ENCODE data around the gene SAMD14. TPM values are rescaled to one million over a fixed set of nuclear protein-coding genes. Genes with fewer than 3 reads are reported as not detected.

The SAMD14 gene
- polyA plus RNA-seq, 4 donors, result 9.4 to 21.7 (median 20.0) TPM

DNA sequence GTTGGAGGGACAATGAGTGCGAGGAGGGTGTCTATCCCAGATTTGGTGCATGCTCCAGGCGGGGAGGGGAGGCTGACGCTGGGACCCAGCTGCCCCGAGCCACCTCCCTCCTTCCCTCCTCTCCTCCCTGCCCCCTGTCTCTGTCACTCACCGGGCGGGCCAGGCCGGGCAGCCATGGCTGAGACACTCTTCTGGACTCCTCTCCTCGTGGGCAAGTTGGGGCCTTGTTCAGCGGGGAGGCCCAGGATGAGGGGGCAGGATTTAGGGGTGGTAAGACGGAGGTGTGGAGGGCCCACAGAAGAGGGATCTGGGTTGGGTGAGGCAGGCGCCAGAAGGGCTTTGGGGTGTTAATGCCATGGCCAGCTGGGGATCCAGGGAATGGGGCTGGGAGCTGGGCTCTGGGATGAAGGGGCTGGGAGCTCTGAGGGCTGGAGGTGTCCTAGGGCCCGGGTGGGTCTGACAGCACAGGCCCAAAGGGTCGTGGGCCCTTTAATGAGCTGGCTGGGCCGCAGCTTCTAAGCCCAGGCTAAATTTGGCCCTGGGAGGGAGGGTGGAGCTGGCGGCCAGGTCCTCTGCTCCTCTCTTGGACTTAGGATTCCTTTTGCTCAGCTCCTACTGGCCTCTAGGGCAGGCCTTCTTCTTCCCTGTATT lies 36.0 kb upstream of the SAMD14 start, which contains the start of gene SGCA:
Gene SGCA (plus strand): TSS at position 139 of the 651 bp plus-strand sequence. CDS start 36 bp downstream, at position 175.
- no peak for DNase-seq (ENCODE audit: low read depth in 4 of 4, low spot score in 2 of 4)

DNA sequence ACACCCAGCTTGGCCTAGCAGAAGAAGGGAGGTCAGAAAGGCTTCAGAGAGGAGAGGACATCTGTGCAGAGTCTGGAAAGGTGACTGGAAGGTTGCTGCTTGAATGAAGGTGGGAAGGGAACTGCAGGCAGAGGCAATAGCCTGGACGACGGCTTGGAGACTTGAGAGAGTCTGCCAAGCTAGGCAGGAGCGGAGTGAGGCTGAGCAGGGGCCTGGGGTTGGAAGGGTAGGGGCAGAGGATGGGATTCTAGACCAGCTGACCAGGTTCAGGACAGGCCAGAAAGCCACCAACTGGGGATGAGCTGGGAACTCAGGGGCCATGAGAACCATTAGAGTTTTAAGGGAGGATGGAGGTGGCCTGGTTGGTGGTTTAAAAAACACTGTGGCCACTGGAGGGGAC lies 35.5 kb upstream of the SAMD14 start:
- DNase-seq (ENCODE audit: low read depth in 4 of 4, low spot score in 2 of 4), result no peak

DNA sequence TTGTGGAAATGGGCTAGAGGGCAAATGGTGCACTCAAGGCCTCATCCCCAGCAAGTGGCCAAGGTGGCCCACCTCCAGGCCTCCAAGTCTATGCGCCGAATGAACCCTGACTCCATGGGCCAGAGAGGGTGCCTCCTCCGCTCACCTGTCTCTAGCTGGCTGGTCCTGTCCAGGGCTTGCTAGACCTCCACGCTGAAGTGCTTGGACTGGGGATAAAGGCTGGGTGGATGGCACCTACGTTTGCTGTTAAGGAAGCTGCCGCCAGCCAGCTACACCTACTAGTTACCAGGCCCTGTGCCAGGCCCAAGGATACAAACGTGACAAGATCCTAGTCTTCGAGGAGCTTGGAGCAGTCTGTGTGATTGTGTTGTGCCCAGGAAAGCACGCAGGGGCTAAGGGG lies 35.1 kb upstream of the SAMD14 start:
- DNase-seq (ENCODE audit: low read depth in 4 of 4, low spot score in 2 of 4), result no peak

DNA sequence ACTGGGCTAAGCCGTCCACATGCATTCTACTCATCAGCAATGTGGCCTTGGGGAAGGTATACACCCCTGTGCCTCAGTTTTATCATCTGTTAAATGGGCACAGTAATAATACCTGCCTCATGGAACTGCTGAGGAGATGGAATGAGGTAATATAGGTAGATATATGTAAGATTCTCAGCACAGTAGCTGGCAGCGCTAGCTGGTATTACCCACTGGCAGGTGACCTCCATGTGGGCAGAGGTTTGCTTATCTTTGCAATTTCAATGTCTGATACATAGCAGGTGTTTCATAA lies 34.7 kb upstream of the SAMD14 start:
- no peak for DNase-seq (ENCODE audit: low read depth in 4 of 4, low spot score in 2 of 4)

GRCh38 chr17:50163843-50164696 lies 34.1 kb upstream of the SAMD14 start:
- DNase-seq (ENCODE audit: low read depth in 4 of 4, low spot score in 2 of 4), result no peak

DNA sequence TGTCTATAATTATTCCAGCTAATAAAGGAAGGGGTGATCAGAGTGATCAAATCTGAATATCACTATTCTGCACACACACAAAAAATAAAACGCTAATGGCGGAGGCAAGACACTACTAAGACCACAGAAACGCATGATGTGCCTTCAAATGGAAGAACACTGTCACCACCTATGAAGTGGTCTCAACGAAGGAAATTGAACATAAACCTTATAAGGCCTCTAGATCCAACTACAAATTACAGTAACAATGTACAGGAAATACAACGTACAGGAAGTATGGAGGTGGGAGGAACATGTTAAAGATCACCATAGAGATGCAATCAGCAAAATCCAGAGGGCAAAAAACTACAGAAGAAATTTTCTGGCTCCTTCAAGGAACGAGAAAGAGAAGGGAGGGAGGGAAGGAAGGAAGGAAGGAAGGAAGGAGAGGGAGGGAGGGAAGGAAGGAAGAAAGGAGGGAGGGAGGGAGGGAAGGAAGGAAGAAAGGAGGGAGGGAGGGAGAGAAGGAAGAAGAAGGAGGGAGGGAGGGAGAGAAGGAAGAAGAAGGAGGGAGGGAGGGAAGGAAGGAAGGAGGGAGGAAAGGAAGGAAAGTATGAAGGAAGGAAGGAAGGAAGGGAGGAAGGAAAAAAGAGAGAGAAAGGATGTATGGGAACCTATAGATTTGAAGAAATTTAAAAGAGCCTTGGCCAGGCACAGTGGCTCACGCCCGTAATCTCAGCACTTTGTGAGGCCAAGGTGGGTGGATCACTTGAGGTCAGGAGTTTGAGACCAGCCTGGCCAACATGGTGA lies 32.7 kb upstream of the SAMD14 start:
- no peak for DNase-seq (ENCODE audit: low read depth in 4 of 4, low spot score in 2 of 4)

DNA sequence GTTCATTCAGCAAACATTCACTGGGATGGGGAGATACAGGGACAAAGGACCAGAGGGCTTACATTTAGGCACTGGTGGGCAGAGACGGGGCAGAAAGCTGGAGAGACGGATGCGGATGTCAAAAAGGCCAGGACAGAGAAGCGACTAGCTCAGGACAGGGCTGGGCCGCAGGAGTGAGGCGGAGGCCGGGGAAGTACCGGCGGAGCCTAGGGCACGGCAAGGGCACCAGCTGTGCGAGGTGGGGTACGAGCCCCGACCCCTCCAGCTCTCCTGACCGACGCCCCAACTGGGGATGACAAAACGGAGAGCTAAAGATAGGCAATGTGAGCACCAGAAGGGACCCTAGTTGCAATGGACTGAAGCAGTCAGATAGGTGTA lies 31.9 kb upstream of the SAMD14 start:
- DNase-seq (ENCODE audit: low read depth in 4 of 4, low spot score in 2 of 4), result no peak

- DNase-seq (ENCODE audit: low read depth in 4 of 4, low spot score in 2 of 4), result peak; percentile 74 to 91 (median 85)
Observed at GRCh38 chr17:50161023-50161910, 31.3 kb upstream of the SAMD14 start.

DNA sequence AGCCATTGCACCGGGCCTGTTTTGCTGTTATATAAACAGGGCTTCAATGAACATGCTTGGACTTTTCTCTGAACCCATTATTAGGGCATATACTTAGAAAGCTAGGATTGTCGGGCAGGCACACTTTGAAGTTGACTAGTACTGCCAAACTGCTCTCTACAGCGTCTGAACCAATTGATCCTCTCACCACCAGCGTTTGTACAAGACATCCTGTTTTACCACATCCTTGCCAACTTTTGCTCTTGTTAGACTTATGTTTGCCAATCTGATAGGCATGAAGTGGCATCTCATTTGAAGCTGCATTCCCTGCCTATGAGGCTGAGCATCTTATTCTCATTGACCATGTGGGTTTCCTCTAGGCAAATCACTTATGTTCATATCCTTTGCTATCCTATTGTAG lies 27.9 kb upstream of the SAMD14 start:
- no peak for DNase-seq (ENCODE audit: low read depth in 4 of 4, low spot score in 2 of 4)

DNA sequence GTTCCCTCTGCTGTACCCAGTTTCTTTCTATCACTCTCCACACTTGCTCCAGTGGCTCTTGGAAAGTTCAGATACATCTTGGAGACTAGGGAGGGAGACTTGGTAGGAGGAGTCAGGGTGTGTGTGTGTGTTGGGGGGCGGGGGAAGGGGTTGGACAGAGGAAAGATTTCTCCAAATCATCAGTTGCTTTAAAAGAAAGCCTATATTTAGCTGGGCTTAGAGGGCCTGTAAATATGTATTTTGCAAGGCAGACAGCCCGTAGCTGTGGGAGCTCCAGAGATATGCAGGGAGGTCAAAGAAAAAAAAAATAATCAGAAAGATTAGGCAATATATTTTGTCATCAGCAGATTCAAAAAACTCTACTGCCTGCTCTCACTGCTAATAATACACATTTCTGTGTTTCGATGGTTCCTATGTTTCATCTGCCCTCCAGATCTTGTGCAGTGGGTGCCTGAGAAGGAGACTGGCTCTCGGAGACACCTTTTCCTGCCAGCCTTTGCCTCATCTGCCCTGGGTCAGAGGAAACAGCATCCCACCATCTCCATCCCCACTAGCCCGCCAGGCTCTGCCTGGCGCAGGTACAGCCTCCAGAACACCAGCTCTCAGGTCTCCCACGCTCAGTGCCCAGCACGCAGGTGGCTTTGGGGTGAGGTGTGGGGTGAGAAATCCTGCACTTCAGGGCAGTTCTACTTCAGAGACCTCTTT lies 25.3 kb upstream of the SAMD14 start:
- DNase-seq (ENCODE audit: low read depth in 4 of 4, low spot score in 2 of 4), result no peak

GRCh38 chr17:50154604-50155003 lies 24.6 kb upstream of the SAMD14 start:
- no peak for DNase-seq (ENCODE audit: low read depth in 4 of 4, low spot score in 2 of 4)

DNA sequence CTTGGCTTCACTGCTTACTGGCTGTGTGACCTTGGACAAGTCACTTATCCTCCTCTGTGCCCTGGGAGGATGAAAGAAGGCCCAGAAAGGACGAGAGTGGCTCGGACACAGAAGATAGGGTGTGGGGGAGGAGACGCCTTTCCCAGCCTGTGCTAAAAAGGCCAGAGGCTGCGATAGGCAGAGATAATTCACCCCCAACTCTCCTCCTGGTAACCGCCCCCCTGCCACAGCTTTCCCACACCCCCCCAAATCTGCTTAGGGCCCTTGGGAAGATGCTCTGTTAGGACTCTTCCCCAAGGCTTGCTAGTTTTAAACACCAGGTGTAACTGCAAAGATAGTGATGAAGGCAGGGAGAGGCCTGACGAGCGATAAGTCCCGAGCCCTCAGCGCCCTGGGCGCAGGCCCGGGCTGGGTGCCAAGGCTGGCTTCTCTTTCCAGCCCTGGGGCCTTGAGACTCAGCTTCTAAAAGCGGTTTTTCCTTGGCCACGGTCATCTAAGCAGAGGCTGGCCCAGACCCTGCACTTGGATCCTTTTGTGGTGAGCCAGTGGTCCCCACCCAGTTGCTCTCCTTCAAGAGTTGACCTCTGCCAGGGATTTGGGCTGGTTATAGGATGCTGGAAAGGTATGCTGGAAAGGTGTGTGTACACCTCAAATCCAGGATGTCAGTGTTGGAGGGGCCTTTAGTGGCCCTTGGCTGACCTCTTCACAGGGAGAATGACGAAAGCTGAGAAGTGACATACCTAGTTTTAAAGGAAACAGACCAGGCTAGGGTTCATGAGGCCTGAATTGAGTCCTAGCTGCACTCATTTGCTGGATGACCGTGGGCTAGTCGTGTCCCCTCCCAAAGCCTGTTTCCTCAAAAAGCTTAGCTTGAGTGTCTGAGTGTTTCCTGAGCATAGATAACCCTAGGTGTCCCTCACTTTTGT lies 24.0 kb upstream of the SAMD14 start:
- DNase-seq (ENCODE audit: low read depth in 4 of 4, low spot score in 2 of 4), result no peak

GRCh38 chr17:50152736-50153135 lies 22.8 kb upstream of the SAMD14 start:
- DNase-seq (ENCODE audit: low read depth in 4 of 4, low spot score in 2 of 4), result no peak

DNA sequence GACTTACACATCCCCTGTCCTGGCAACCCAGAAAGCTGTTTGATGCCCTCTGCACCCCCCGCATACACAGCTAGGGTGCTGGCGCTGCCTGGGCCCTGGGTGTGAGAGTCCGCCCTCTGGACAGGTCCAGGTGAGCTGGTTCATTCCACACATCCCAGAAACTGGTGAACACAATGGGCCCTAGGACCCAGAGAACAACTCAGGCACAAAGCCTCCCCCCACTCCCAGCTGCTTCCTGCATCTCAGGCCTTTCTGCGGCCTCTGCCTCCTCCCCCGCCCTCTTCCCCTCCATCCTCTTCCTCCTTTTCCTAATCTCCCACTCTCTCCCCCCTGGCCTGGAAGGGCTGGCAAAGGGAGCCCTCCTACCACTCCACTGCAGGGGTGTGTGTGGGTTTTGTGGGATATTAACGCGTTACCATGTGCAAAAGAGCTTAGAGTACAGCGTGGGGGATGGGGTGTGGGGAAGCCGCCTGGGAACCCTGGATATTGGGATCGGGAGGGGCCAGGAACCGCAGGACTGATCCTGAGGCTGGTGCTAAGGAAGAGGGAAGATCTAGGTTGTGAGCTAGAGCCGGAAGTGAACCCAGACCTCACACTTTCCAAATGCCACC lies 22.1 kb upstream of the SAMD14 start:
- DNase-seq (ENCODE audit: low read depth in 4 of 4, low spot score in 2 of 4), result peak in 3 of 4 donors; percentile 81 to 89 (median 82)

DNA sequence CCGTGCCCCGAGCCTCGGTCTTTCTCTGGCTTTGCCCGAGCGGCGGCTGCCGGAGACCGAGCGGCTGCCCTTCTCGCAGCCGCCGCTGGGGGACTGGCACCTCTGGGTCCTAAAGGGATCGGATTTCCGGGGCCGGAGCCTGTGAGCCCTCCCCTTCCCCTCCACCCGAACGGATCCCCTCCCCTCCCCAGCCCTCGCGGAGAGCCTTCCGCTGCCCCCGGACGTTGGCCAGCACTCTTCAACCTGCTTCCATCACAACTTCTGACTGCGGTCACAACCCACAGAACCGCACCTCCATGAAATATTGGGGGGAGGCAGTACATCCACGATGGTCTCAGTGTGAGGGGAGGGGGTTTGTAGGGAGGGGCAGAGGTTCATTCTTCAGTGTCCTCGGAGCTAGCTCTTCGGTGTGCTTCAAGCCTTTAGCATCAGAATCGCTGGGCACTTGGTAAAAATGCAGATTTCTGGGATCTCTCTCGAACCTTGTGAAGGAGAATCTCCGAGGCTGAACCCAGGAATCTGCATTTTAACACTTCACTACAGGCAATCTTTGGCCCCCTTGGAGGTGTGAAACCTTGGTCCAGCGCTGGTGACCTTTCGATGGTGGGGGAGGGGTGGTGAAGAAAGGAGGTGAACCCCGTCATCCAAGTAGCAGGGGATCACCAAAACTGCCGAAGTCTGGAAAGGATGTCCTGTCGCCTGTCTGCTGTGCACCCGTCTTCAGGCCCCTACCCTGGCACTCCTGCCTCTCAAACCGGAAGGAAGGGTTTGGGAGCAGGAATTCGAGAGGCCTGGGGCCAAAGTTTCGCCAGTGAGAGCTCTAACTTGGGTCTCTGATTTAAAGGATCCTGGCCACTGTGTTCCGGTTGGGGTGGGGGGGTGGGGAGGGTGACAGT lies 21.3 kb upstream of the SAMD14 start:
- peak in 2 of 4 donors; percentile 70 to 79 for DNase-seq (ENCODE audit: low read depth in 4 of 4, low spot score in 2 of 4)

DNA sequence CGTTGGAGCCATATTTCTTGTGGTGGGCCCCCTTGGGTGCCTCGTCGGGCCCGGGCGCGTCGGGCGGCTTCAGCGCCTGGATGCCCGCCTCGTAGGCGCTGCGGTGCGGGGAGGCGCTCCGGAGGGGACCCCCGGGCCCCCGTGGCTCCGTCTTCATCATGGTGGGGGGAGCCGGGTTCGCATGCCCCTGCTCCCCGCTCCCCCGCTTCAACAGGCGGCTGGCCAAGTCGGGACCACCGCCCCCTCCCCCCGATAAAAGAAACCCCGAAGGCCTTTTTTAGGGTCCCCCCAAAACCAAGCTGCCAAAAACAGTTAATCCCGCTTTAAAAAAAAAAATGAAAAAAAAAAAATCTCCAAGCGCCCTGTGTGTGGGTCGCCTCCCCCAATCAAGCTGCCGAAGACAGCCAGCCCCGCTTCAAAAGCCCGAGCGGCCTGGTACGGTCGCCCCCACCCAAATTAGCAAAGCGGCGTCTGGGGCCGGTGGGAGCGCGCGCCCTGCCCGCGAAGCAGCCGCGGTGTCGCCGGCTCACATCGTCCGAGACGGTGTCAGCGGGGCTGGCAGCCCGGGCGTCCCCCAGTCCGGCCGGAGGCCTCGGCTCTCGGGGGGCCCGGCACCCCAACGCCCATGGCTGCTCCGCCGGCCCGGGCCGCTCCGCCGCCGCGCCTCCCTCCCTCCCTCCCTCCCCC lies 20.5 kb upstream of the SAMD14 start, which contains the start of gene PPP1R9B:
Gene PPP1R9B (minus strand): TSS at position 324 of the 687 bp plus-strand sequence. CDS start 164 bp downstream, at position 160.
- DNase-seq (ENCODE audit: low read depth in 4 of 4, low spot score in 2 of 4), result no peak
